ENCODE data around the gene TUBGCP2.

GRCh38 chr10:133243593-133243992 lies 65.1 kb downstream of the TUBGCP2 start:
- TF ChIP-seq CTCF (IDR thresholded peaks at IDR 0.05) (no peak), POLR2A (IDR thresholded peaks at IDR 0.05) (no peak)

Measured in heart left ventricle (tissue), 13 donors.